Upper lobe of left lung (tissue), 6 donors: Measurements from ENCODE around the gene RPL27. TPM values are rescaled to one million over a fixed set of nuclear protein-coding genes. Genes with fewer than 3 reads are reported as not detected.

Experiments
- ATAC-seq, 2 donors: fragments of 200-7000 bp; cut with Tn5 transposase; one replicate each; pipeline ENCODE4 v1.9.1; 2022; ENCODE audit warnings: mild to moderate bottlenecking in 2 of 2, moderate library complexity in 2 of 2; ENCODE audit not compliant: low FRiP score in 2 of 2
- DNase-seq, 2 donors: peaks; one replicate each; pipeline ENCODE4 v3.0.0-alpha.2; 2019 to 2020
- H3K27ac ChIP-seq, 4 donors: fragments of 200-600 bp; sonication (generic); one replicate each; pipeline ENCODE4 v1.5.1; 2016 to 2019
- H3K27me3 ChIP-seq, 4 donors: fragments of 200-600 bp; sonication (generic); one replicate each; pipeline ENCODE4 v1.5.1; 2017 to 2019
- H3K36me3 ChIP-seq, 4 donors: fragments of 200-600 bp; sonication (generic); one replicate each; pipeline ENCODE4 v1.5.1; 2016 to 2019
- H3K4me1 ChIP-seq, 4 donors: fragments of 200-600 bp; sonication (generic); one replicate each; pipeline ENCODE4 v1.5.1; 2018 to 2019
- H3K4me3 ChIP-seq, 4 donors: fragments of 200-600 bp; sonication (generic); one replicate each; pipeline ENCODE4 v1.5.1; 2017 to 2019; ENCODE audit warnings: mild to moderate bottlenecking in 2 of 4, moderate library complexity in 1 of 4
- H3K9me3 ChIP-seq, 4 donors: fragments of 200-600 bp; sonication (generic); one replicate each; pipeline ENCODE4 v1.5.1; 2018 to 2019
- EP300 ChIP-seq, 4 donors: sonication (generic); formaldehyde crosslinking; IDR thresholded peaks; one replicate each; pipeline ENCODE4 v1.5.1; 2017; ENCODE audit warnings: antibody characterized with exemption in 4 of 4, control low read depth in 2 of 4
- POLR2A ChIP-seq, 4 donors: fragments of 450-650 bp; IDR thresholded peaks; one replicate each; pipeline ENCODE4 v1.5.1; 2016 to 2017; ENCODE audit warnings: antibody characterized with exemption in 4 of 4, mild to moderate bottlenecking in 2 of 4
- POLR2AphosphoS5 ChIP-seq, 2 donors: sonication (generic); formaldehyde crosslinking; IDR thresholded peaks; one replicate each; pipeline ENCODE4 v1.5.1; 2017; ENCODE audit warnings: antibody characterized with exemption in 2 of 2
- WGBS, 2 donors: methylation state at CpG; one replicate each; pipeline ENCODE4 v1.1.5; 2017 to 2018; 5-methylcytosine and 5-hydroxymethylcytosine counted together
- total RNA-seq, 6 donors: library from RNA; depleted of rRNA in 4 of 6; stranded (reverse); fragments of >200 nt in 4 of 6; gene quantifications; one replicate each; pipeline versions ENCODE4 v1.1.0 to v1.2.1, GENCODE V29; 2016 to 2021
- TF ChIP-seq, protein P1 (sequence below), 6 experiments: fragments of 450-650 bp in 4 of 6; fragments of 200-600 bp in 2 of 6; sonication (generic) in 2 of 6; IDR thresholded peaks; one replicate each; pipeline ENCODE4 v1.5.1; 2016 to 2019; ENCODE audit warnings: antibody characterized with exemption in 6 of 6
- donor health status: DM: no; HTN: no; CAD: no; lungs with moderate emphysema.
- donor health status: DM: no; HTN: yes; CAD: no; lungs with severe emphysema.

Gene RPL27
- total RNA-seq, 6 donors from 2014 or later: 534 to 1,192 (median 783) TPM

DNA sequence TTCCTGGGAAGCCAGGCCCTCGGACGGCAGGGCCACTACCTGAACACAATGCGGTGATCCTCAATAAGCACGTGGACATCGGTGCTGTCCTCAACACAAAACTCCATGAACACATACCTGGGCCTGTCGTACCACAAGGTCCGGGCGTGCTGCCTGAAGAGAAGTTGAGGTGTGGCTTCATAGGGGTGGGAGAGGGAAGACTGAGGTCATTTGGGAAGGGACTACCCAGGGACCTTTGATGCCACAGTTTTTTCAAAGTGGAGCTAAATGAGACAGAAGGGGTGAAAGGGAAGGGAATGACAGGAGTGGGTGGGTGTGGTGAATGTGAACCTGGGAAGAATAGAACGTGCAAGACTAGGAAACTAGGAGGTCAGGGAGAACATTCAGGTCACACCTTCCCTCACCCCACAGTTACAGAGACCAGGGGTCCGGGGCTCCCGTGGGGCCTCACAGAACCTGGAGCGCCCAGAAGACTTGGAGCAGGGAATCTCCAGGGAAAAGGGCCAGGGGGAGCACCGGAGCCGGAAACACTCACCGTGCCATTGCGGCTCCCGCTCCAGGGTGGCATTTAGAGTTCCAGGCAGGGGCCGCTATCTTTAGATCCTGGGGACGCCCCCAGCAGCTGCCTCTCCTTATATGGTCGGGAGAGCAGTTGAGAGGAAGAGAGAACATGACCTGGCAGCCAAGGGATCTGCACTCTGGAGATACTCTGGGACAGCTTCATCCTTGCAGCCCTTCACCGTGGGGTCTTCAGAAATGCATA lies 18.5 kb upstream of the RPL27 start, which contains the start of gene PTGES3L:
TSS of gene PTGES3L (minus strand) at position 570 of the 763 bp plus-strand sequence. CDS start at position 543, 27 bp downstream.
- H3K27ac ChIP-seq: peak within 1 kb of the TSS; percentile 79 to 90 (median 85)
- peak within 1 kb of the TSS; percentile 53 to 95 (median 90) for H3K4me3 ChIP-seq
- peaks cover 16 to 42% (median 30%) of the 10 kb centered on the region in 4 donors for H3K4me1 ChIP-seq
- TF ChIP-seq, protein P1, sequence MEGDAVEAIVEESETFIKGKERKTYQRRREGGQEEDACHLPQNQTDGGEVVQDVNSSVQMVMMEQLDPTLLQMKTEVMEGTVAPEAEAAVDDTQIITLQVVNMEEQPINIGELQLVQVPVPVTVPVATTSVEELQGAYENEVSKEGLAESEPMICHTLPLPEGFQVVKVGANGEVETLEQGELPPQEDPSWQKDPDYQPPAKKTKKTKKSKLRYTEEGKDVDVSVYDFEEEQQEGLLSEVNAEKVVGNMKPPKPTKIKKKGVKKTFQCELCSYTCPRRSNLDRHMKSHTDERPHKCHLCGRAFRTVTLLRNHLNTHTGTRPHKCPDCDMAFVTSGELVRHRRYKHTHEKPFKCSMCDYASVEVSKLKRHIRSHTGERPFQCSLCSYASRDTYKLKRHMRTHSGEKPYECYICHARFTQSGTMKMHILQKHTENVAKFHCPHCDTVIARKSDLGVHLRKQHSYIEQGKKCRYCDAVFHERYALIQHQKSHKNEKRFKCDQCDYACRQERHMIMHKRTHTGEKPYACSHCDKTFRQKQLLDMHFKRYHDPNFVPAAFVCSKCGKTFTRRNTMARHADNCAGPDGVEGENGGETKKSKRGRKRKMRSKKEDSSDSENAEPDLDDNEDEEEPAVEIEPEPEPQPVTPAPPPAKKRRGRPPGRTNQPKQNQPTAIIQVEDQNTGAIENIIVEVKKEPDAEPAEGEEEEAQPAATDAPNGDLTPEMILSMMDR (IDR thresholded peaks at IDR 0.05): no peak
- TF ChIP-seq POLR2AphosphoS5 (IDR thresholded peaks at IDR 0.05) (no peak), EP300 (IDR thresholded peaks at IDR 0.05) (no peak), POLR2A (IDR thresholded peaks at IDR 0.05) (no peak)
- H3K36me3 ChIP-seq: no peaks in the 10 kb centered on the region
- H3K27me3 ChIP-seq: no peaks in the 10 kb centered on the region
- DNase-seq (peak; percentile 44 to 69), ATAC-seq (peak; percentile 42 to 61)
- H3K9me3 ChIP-seq: no peaks in the 10 kb centered on the region
- 37 to 45% methylated on average over 20 of the region's 21 CpGs for WGBS, 2 donors

DNA sequence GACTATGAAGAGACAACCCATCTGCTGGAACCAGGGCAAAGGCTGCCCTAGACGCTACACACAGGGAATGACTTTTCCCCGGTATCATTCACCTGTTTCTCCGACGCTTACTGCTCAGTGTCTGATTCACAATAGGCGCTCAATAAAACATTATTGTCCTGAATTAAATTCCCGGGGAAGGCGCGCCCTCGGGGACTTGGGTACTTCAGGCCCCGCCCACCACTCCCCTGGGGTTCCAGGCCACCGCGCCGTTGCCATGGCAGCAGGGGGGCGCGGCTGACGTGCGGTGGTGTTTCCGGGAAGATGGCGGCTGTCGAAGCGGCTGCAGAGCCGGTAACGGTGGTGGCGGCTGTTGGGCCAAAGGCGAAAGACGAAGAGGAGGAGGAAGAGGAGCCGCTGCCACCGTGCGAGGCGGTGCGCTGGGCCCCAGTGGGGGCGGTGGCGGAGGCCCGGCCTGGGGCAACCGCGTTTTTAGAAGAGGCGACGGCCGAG lies 17.9 kb upstream of the RPL27 start, which contains the start of gene RUNDC1:
TSS of gene RUNDC1 (plus strand) at position 292 of the 492 bp plus-strand sequence. CDS start at position 304, 12 bp downstream.
- H3K27ac ChIP-seq: peak within 1 kb of the TSS; percentile 79 to 90 (median 85)
- DNase-seq (peak; percentile 97 to 98), ATAC-seq (peak; percentile 91 to 97)
- peak within 1 kb of the TSS; percentile 53 to 95 (median 90) for H3K4me3 ChIP-seq
- H3K9me3 ChIP-seq: no peaks in the 10 kb centered on the region
- H3K4me1 ChIP-seq: peaks cover 16 to 47% (median 34%) of the 10 kb centered on the region in 4 donors
- H3K36me3 ChIP-seq: peaks cover 0 to 5% (median 0%) of the 10 kb centered on the region in 4 donors
- H3K27me3 ChIP-seq: no peaks in the 10 kb centered on the region
- 0 to 1% methylated on average over 16 to 25 of the region's 39 CpGs for WGBS, 2 donors
- TF ChIP-seq, protein P1 (IDR thresholded peaks at IDR 0.05): no peak
- TF ChIP-seq EP300 (IDR thresholded peaks at IDR 0.05) (no peak), POLR2A (IDR thresholded peaks at IDR 0.05) (peak in 2 of 4 donors; percentile 74 to 78), POLR2AphosphoS5 (IDR thresholded peaks at IDR 0.05) (peak; percentile 61 to 81)

GRCh38 chr17:42980766-42981397 lies 17.3 kb upstream of the RPL27 start:
- 0% methylated on average over 20 to 29 of the region's 67 CpGs for WGBS, 2 donors
- peaks cover 16 to 53% (median 34%) of the 10 kb centered on the region in 4 donors for H3K4me1 ChIP-seq

GRCh38 chr17:42982266-42982665 lies 16.0 kb upstream of the RPL27 start:
- H3K27me3 ChIP-seq: no peaks in the 10 kb centered on the region
- DNase-seq: no peak
- peaks cover 16 to 59% (median 34%) of the 10 kb centered on the region in 4 donors for H3K4me1 ChIP-seq
- no peaks in the 10 kb centered on the region for H3K9me3 ChIP-seq
- peaks cover 3 to 23% (median 11%) of the 10 kb centered on the region in 4 donors for H3K36me3 ChIP-seq
- TF ChIP-seq POLR2AphosphoS5 (IDR thresholded peaks at IDR 0.05) (no peak), POLR2A (IDR thresholded peaks at IDR 0.05) (no peak), EP300 (IDR thresholded peaks at IDR 0.05) (no peak)
- TF ChIP-seq, protein P1 (IDR thresholded peaks at IDR 0.05): no peak
- no peak for ATAC-seq
- no peak overlapping the region for H3K27ac ChIP-seq
- no peak overlapping the region for H3K4me3 ChIP-seq

More at GRCh38 chr17:42980766-42981397, 17.3 kb upstream of the RPL27 start:
- H3K27me3 ChIP-seq: no peaks in the 10 kb centered on the region
- peak overlapping the region; percentile 53 to 95 (median 90) for H3K4me3 ChIP-seq
- peaks cover 0 to 11% (median 2%) of the 10 kb centered on the region in 4 donors for H3K36me3 ChIP-seq
- ATAC-seq (peak; percentile 49 to 75), DNase-seq (peak; percentile 73 to 92)
- no peaks in the 10 kb centered on the region for H3K9me3 ChIP-seq
- TF ChIP-seq EP300 (IDR thresholded peaks at IDR 0.05) (no peak), POLR2A (IDR thresholded peaks at IDR 0.05) (peak in 1 of 4 donors; percentile 24), POLR2AphosphoS5 (IDR thresholded peaks at IDR 0.05) (peak in 1 of 2 donors; percentile 12)
- TF ChIP-seq, protein P1 (IDR thresholded peaks at IDR 0.05): peak in 5 of 6 experiments; percentile 9 to 72 (median 45)
- H3K27ac ChIP-seq: peak overlapping the region; percentile 79 to 90 (median 85)
